ENCODE data around the gene PAX7. TPM values are rescaled to one million over a fixed set of nuclear protein-coding genes. Genes with fewer than 3 reads are reported as not detected.
A peak's percentile ranks its signal among the peaks of the same experiment; 100 is the strongest.
"Not testable (repeated sequence)": the region's sequence is repeated elsewhere in the genome, so short reads cannot be mapped to it uniquely, and the experiment has no call there.

Gene PAX7
- polyA plus RNA-seq, 10 donors: 38.4 to 63.1 (median 43.3) TPM

DNA sequence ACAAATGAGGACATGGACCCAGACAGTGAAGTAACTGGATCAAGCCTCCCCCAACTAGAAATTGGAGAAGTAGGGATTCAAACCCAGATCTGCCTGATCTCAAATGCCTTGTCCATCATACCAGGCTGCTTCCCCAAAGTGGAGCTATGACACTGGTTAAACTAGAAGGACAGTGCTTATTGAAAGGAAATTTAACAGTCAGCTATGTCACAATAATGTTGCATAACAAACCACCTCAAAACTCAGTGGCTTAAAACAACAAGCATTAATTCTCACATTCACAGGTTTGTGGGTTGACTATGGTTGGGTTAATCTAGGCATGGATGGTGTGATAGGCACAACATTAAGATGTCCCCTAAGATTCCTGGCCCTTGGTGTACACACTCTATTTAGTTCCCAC, 121.8 kb downstream of the PAX7 start:
- no peak for DNase-seq

- DNase-seq: no peak
Observed at GRCh38 chr1:18760156-18760555, 129.5 kb downstream of the PAX7 start.

GRCh38 chr1:18761948-18762840, 131.5 kb downstream of the PAX7 start:
- peak; percentile 45 to 74 (median 59) for DNase-seq

DNA sequence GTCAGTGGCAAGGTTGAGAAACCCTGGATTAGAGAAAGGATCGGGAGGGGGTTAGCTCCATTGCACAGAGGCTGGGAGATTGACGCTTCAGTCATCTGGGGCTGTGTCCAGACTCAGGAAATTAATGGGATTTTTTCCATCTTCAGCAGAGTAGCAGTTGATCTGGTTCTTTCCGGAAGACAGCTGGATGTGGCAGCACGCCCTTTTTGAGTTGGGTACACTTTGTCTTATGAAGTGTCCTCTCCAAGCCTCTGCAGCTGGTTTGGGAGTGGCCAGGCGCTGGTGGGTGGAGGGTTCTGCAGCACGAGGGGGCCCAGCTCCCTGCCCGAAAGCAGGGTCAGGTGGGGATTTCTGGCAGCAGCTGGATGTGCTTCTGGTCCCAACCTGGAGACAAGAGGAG, 133.7 kb downstream of the PAX7 start:
- peak; percentile 45 to 79 (median 46) for DNase-seq

DNA sequence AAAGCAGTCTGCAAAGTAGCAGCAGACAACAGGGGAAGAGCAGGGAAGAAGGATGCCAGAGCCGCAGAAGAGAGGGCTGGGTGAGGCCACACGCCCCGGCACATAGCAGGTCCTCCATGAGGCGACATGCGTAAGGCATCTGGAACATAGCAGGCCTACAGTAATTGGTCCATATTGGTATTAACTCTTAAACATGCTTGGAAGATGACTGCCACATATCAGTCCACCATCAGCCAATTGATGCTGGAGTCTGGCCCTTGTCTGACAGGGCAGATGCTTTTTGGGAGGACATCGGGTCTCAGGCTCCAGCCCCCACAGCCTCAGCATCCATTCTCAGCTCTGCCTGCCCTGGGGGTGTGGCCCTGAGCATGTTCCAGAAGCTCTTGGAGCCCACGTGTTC, 135.1 kb downstream of the PAX7 start:
- DNase-seq: no peak

DNA sequence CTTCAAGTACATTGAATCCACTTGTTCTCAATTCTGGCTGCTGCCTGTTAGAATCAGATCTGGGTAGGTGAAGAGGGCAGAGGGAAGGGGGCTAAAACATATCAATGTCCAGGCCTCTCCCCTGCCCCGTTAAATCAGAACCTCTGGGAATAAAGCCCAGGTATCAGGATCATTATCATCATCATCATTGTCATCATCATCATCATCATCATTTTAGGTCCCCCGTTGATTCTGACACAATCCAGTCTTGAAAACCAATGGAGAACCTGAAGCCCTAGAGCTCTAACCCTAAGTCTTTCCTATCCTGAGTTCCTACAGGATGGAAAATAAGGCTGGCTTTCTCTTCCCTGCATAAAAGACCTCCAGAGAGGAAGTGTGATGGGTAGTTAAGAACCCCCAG, 135.7 kb downstream of the PAX7 start:
- DNase-seq: no peak

- DNase-seq: not testable (repeated sequence)
Observed at GRCh38 chr1:18767576-18767975, 136.9 kb downstream of the PAX7 start.

- no peak for DNase-seq
Observed at GRCh38 chr1:18768086-18768485, 137.4 kb downstream of the PAX7 start.

GRCh38 chr1:18769140-18769539, 138.5 kb downstream of the PAX7 start:
- DNase-seq: no peak

- DNase-seq: no peak
Observed at GRCh38 chr1:18770799-18771198, 140.2 kb downstream of the PAX7 start.

- no peak for DNase-seq
Observed at GRCh38 chr1:18773753-18774152, 143.1 kb downstream of the PAX7 start.

GRCh38 chr1:18775341-18775740, 144.7 kb downstream of the PAX7 start:
- DNase-seq: no peak

DNA sequence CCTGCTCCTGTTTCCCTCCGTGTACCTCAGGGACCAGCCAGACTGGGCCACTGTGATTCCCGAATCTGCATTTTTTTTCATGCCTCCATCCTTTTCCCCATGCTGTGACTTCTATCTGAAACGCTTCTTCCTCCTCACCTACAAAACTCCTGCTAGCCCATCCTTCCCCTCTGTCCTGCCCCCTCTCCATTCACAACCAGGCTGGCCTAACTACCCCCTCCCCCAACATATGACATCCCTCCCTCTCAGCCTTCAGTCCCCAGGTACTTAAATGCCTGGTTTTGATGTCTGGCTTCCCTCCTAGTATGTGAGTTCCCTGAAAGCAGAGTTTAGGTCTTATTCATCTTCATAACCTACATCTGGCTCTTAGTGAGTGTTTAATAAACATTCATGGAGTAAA, 146.1 kb downstream of the PAX7 start:
- no peak for DNase-seq

DNA sequence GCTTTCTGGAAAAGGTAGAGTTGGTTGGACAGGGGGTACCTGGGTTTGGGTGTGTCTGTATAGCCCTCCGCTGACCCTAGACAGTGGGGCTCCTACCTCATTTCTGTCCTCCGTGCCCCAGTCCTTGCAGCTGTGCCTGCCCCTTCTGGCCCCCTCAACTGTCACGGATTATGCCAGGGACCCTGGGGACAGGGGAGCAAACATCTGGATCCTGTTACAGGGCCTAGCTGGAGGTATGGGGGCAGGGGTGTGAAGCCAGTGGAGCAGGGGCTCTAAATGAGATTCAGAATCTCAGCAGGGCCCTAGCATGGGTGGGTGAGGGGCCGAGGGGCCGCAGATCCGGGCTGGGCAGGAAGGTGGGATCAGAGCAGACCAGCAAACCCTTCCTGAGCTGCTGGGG, 147.8 kb downstream of the PAX7 start:
- DNase-seq: no peak

- DNase-seq: no peak
Observed at GRCh38 chr1:18781031-18781430, 150.4 kb downstream of the PAX7 start.

DNA sequence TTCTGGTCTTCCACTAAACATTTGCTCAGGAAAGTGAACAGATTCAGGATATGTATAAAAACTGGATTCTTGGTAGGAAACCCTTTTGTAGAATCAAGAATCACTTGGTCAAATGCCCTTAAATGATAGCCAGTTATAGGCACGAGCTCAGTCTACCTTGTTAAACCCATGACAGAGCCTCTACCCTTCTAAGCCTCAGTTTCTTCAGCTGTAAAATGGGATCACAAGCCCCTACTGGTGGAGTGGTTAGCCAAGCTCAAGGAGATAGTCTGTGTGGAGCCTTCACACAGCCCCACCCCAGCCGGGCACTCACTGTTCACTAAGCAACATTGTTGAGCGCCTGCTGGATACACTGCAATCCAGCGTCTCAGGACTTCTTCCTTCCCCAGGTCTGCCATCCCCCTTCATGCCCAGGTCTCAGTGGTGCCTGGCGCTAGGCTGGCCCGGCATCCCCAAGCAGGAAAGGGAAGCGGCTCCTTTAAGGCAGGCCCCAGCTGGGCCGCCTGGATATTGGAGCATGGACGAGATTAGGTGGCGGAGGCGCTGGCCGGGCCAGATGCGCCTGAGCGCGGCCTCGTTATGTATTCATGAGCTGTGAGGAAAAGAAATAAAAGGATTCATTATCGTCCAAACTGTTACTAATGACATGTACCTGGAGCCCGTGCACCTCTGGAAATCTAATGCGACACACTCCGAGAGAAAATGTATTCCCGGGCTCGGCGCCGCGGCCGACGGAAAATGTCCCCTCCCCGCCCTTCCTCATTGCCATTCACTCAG, 153.2 kb downstream of the PAX7 start:
- DNase-seq: peak in 1 of 3 donors; percentile 56

DNA sequence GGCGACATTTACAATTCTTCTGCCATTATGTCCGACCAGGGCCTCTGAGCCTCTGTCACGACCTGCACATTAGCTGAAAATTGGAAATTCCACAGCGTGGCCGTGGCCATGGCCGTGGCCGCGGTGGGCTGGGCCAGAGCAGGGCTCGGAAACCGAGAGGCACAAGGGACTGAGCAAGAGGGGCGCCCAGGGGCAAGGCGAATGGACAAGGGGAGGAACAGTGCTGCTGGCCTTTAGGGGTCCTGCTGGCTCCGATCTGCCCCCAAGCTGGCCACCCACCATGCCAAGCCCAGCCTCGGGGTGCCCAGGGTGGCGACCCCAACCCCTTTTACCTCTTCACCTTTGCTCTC, 153.8 kb downstream of the PAX7 start:
- DNase-seq: no peak

DNA sequence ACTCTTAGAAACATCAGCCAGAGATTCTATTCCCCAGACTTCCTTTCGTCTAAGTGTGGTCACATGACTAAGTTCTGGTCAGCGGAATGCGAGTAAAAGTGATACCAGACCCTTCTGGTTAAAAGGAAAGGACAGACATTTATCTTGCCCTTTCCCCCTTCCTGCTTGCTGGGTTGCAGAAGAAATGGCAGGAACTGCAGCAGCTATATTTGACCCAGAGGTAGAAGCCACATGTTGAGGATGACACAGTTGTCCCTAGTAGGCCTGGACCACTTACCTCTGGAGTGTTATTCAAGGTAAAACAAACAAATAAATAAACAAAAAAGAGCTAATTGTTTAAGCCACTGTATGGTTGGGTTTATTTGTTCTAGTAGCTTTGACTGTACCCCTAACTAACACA, 155.5 kb downstream of the PAX7 start:
- DNase-seq: no peak

GRCh38 chr1:18787825-18788385, 157.3 kb downstream of the PAX7 start:
- DNase-seq: no peak

- no peak for DNase-seq
Observed at GRCh38 chr1:18789246-18789645, 158.6 kb downstream of the PAX7 start.

DNA sequence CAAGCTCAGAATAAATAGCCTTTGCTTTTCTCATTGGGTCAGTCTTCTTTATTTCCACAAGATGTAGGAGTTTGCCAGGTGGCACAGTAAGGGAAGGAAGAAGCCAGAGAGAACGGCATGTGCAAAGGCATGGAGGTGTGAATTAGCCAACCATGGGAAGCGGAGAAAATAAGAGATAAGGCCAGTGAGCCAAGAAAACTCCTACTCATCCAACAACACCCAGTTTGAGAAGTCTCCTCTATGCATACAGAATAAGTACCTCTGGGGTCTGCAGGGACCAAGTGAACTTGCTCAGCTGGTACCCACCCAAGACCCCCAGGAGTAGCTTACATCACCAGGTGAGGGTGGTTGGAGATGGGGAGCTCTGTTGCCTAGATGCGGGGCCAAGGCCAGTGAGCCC, 162.1 kb downstream of the PAX7 start:
- DNase-seq: no peak

GRCh38 chr1:18793164-18793563, 162.5 kb downstream of the PAX7 start:
- DNase-seq: no peak

- peak in 1 of 3 donors; percentile 70 for DNase-seq
Observed at GRCh38 chr1:18794051-18794450, 163.4 kb downstream of the PAX7 start.

Data from muscle of back (tissue), 11 donors.